Kidney epithelial cell (primary cell): ENCODE measurements around the gene PATJ. TPM values are rescaled to one million over a fixed set of nuclear protein-coding genes. Genes with fewer than 3 reads are reported as not detected.

Source experiments
- DNase-seq: peaks from one replicate; pipeline ENCODE4 v3.0.0-alpha.2; 2010; ENCODE audit warnings: low read depth
- H3K27me3 ChIP-seq: 2 replicates; pipeline ENCODE4 v1.6.0; 2011; ENCODE audit warnings: low read length; ENCODE audit not compliant: control insufficient read depth, insufficient read depth
- H3K36me3 ChIP-seq: 2 replicates; pipeline ENCODE4 v1.5.1; 2011; ENCODE audit warnings: low read length; ENCODE audit not compliant: control insufficient read depth, insufficient read depth
- H3K4me3 ChIP-seq: 2 replicates; pipeline ENCODE4 v1.5.1; 2011; ENCODE audit warnings: low read depth, mild to moderate bottlenecking, control low read depth, low read length
- CTCF ChIP-seq: IDR thresholded peaks from 2 replicates; pipeline ENCODE4 v1.5.1; 2011; ENCODE audit warnings: mild to moderate bottlenecking, moderate library complexity, low read length, control low read depth, inconsistent platforms; ENCODE audit not compliant: insufficient read depth, poor library complexity, severe bottlenecking
- total RNA-seq: library from RNA; depleted of rRNA; stranded (reverse); fragments of >200 nt; gene quantifications from 2 replicates; pipeline ENCODE4 v1.2.3, GENCODE V29; 2015

Gene PATJ
- total RNA-seq, 1 donor from 2014 or later, result 27.1 TPM

GRCh38 chr1:61746813-61747212 is 4.5 kb downstream of the PATJ start:
- peak; percentile 35 for DNase-seq
- no peak for TF ChIP-seq CTCF
- peak overlapping the region; percentile 25 for H3K4me3 ChIP-seq
- H3K27me3 ChIP-seq, result no peaks in the 10 kb centered on the region
- no peaks in the 10 kb centered on the region for H3K36me3 ChIP-seq

GRCh38 chr1:61748566-61748965 is 6.3 kb downstream of the PATJ start:
- no peak for DNase-seq
- no peaks in the 10 kb centered on the region for H3K36me3 ChIP-seq
- H3K27me3 ChIP-seq, result no peaks in the 10 kb centered on the region
- H3K4me3 ChIP-seq, result no peak overlapping the region
- no peak for TF ChIP-seq CTCF

- DNase-seq, result no peak
- Histone ChIP-seq H3K36me3 (no peaks in the 10 kb centered on the region), H3K4me3 (no peak overlapping the region), H3K27me3 (no peaks in the 10 kb centered on the region)
- TF ChIP-seq CTCF, result no peak
Observed at GRCh38 chr1:61749574-61749973, 7.3 kb downstream of the PATJ start.

- TF ChIP-seq CTCF, result no peak
- Histone ChIP-seq H3K27me3 (no peaks in the 10 kb centered on the region), H3K36me3 (no peaks in the 10 kb centered on the region), H3K4me3 (no peak overlapping the region)
- no peak for DNase-seq
Observed at GRCh38 chr1:61752921-61753389, 10.7 kb downstream of the PATJ start.

GRCh38 chr1:61753998-61754508 is 11.8 kb downstream of the PATJ start:
- Histone ChIP-seq H3K4me3 (no peak overlapping the region), H3K36me3 (no peaks in the 10 kb centered on the region), H3K27me3 (no peaks in the 10 kb centered on the region)
- DNase-seq, result no peak
- TF ChIP-seq CTCF, result no peak

- no peak for TF ChIP-seq CTCF
- no peak overlapping the region for H3K4me3 ChIP-seq
- DNase-seq, result peak; percentile 45
Observed at GRCh38 chr1:61754545-61754944, 12.3 kb downstream of the PATJ start.

More at GRCh38 chr1:61754545-61754944, 12.3 kb downstream of the PATJ start:
- no peaks in the 10 kb centered on the region for H3K27me3 ChIP-seq
- H3K36me3 ChIP-seq, result no peaks in the 10 kb centered on the region
